Kidney (tissue), 14 donors: ENCODE measurements around the gene SWSAP1. TPM values are rescaled to one million over a fixed set of nuclear protein-coding genes. Genes with fewer than 3 reads are reported as not detected.
A peak's percentile ranks its signal among the peaks of the same experiment; 100 is the strongest.

Experiments used
- DNase-seq, 5 donors: peaks; one replicate each; pipeline ENCODE4 v3.0.0-alpha.2; 2013 to 2020
- FAIRE-seq: peaks from 2 replicates; lab custom pipeline; 2012; peaks lifted over from hg19 to GRCh38; lab: Jason Lieb, UNC
- H3K27ac ChIP-seq, 2 donors: one replicate each; pipeline ENCODE4 v1.7.0; 2013; ENCODE audit warnings: low read depth in 2 of 2, low read length in 2 of 2, inconsistent platforms in 1 of 2
- H3K27me3 ChIP-seq: one replicate; pipeline ENCODE4 v1.7.1; 2013; ENCODE audit warnings: low read length, inconsistent platforms; ENCODE audit not compliant: control insufficient read depth, insufficient read depth
- H3K36me3 ChIP-seq, 3 donors: one replicate each; pipeline versions ENCODE4 v1.7.0 to v1.7.1; 2013; ENCODE audit warnings: low read length in 3 of 3, control low read depth in 1 of 3, inconsistent platforms in 1 of 3; ENCODE audit not compliant: insufficient read depth in 3 of 3, control insufficient read depth in 2 of 3
- H3K4me1 ChIP-seq, 3 donors: one replicate each; pipeline versions ENCODE4 v1.7.0 to v1.7.1; 2013; ENCODE audit warnings: low read length in 3 of 3, inconsistent platforms in 1 of 3, low read depth in 1 of 3; ENCODE audit not compliant: control insufficient read depth in 2 of 3, insufficient read depth in 2 of 3
- H3K4me3 ChIP-seq, 3 donors: one replicate each; pipeline versions ENCODE4 v1.7.0 to v1.8.1; 2013; ENCODE audit warnings: low read length in 3 of 3, control low read depth in 1 of 3, inconsistent platforms in 1 of 3
- H3K9ac ChIP-seq, 3 donors: one replicate each; pipeline versions ENCODE4 v1.7.0 to v1.7.1; 2013; ENCODE audit warnings: low read length in 3 of 3, control low read depth in 1 of 3, inconsistent platforms in 1 of 3
- H3K9me3 ChIP-seq, 3 donors: one replicate each; pipeline versions ENCODE4 v1.7.0 to v1.7.1; 2013; ENCODE audit warnings: low read length in 3 of 3, control low read depth in 1 of 3, inconsistent platforms in 1 of 3; ENCODE audit not compliant: control insufficient read depth in 2 of 3, insufficient read depth in 1 of 3
- CTCF ChIP-seq: IDR thresholded peaks from 3 replicates; pipeline ENCODE4 v1.5.1; 2012; ENCODE audit warnings: mild to moderate bottlenecking, moderate library complexity, borderline replicate concordance; ENCODE audit not compliant: insufficient read depth; ENCODE audit errors: extremely low read depth
- intact Hi-C: fragments of 100-400 bp; cut with DNase I; formaldehyde crosslinking; loops from one replicate; pipeline ENCODE4 v1.11.1; 2022
- polyA plus RNA-seq: library from polyadenylated mRNA; stranded (reverse); fragments of 350-450 nt; fragmentation: Illumina TruSeq; extraction: RNeasy Lipid Tissue Mini Kit (QIAGEN cat#74804); gene quantifications from one replicate; pipeline ENCODE4 v1.2.3, GENCODE V29; 2014; ENCODE audit warnings: low read depth, low replicate concordance; ENCODE audit not compliant: insufficient read depth
- total RNA-seq: library from RNA; stranded (reverse); fragmentation: NEBNext Ultra II Directional; extraction: Animal tissue kit (Norgen Biotek cat#: 25700); gene quantifications from one replicate; pipeline ENCODE4 v1.2.1, GENCODE V29; 2021
- donor health status: control.
- donor health status: control.
- donor health status: control.
- donor health status: control.
- donor health status: control.
- donor health status: DM: yes; HTN: yes; CAD: no.
- donor health status: Normal renal cell carcinoma (clear cell type).

The SWSAP1 gene
- total and polyA plus RNA-seq, 2 donors from 2014 or later: 4.1 to 6.2 TPM

GRCh38 chr19:11356676-11357550 is 17.6 kb upstream of the SWSAP1 start:
- Histone ChIP-seq H3K27me3 (peaks cover 2% of the 10 kb centered on the region), H3K4me3 (no peak overlapping the region), H3K4me1 (peaks cover 3 to 8% (median 4%) of the 10 kb centered on the region in 3 donors), H3K9me3 (no peaks in the 10 kb centered on the region), H3K9ac (no peak overlapping the region), H3K27ac (no peak overlapping the region), H3K36me3 (no peaks in the 10 kb centered on the region)
- no peak for TF ChIP-seq CTCF
- FAIRE-seq: no peak
- DNase-seq: no peak
- intact Hi-C loops: no loop called here

DNA sequence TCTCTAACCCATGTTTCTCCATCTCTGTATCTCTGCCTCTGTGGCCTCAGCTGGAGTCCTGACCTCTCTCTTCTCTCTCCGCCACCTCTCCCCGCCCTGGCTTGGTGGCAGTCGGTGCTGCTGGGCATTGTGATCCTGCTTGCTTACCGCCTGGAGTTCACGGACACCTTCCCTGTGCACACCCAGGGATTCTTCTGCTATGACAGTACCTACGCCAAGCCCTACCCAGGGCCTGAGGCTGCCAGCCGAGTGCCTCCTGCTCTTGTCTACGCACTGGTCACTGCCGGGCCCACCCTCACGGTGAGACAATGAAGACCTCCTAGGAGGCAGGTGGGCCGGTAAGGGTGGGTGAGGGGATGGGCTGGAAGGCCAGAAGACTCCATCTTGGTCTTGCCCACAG is 15.0 kb upstream of the SWSAP1 start:
- no peak for FAIRE-seq
- intact Hi-C loops: no loop called here
- Histone ChIP-seq H3K27ac (no peak overlapping the region), H3K9me3 (no peaks in the 10 kb centered on the region), H3K36me3 (no peaks in the 10 kb centered on the region), H3K9ac (no peak overlapping the region), H3K27me3 (peaks cover 2% of the 10 kb centered on the region), H3K4me3 (no peak overlapping the region), H3K4me1 (peaks cover 3 to 8% (median 4%) of the 10 kb centered on the region in 3 donors)
- DNase-seq: no peak
- TF ChIP-seq CTCF: no peak

GRCh38 chr19:11361037-11361770 is 13.3 kb upstream of the SWSAP1 start:
- Histone ChIP-seq H3K4me1 (peaks cover 0 to 2% (median 0%) of the 10 kb centered on the region in 3 donors), H3K9me3 (no peaks in the 10 kb centered on the region), H3K4me3 (no peak overlapping the region), H3K27ac (no peak overlapping the region), H3K36me3 (no peaks in the 10 kb centered on the region), H3K27me3 (no peaks in the 10 kb centered on the region), H3K9ac (no peak overlapping the region)
- TF ChIP-seq CTCF: no peak
- DNase-seq (peak in 4 of 5 donors; percentile 87 to 92 (median 88)), FAIRE-seq (no peak)
- intact Hi-C loops: no loop called here
